ENCODE data around the gene TSC2. TPM values are rescaled to one million over a fixed set of nuclear protein-coding genes. Genes with fewer than 3 reads are reported as not detected.

TSC2 gene
- total RNA-seq, 2 experiments from 2014 or later = 57.2 to 152 TPM

DNA sequence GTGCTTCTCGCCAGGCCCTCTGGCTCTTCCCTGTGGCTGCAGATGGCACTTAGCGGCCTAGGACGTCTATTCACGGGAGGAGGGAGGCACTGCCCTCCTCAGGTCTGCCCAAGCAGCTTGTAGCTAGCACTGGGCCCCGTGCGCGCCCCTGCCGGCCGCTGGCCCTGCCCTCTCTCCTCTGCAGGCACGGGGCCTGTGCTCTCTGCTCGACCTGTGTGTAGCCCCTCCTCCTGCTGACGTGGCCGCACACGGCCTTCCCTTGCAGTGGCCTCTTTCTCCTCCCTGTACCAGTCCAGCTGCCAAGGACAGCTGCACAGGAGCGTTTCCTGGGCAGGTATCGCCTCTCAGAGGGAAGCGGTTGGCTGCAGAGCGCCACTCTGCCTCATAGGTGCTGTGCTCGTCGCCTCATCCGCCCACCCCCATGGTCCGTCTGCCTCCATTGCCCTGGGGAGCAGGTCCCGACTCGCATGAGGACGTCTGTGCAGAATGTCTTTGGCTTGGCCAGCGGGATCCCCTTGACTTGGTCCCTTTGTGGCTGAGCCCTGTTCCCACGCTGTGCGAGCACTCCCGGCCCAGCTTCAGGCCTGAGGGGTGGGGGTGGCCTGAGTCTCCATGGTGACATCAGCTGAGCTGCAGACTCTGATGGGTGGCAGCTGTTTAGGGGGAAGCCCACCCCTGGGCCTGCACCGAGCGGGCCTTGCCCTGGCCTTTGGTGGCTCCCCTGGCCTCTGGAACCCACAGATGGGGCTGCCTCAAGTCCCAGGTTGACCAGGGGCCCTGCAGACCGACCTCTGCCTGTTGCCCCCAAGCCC is 34.6 kb downstream of the TSC2 start:
- Histone ChIP-seq H3K4me2 (ENCODE audit: low read length) (no peak overlapping the region), H4K20me1 (ENCODE audit: insufficient read depth, low read length) (no peaks in the 10 kb centered on the region), H3K9me2 (ENCODE audit: insufficient read depth, low read length) (no peaks in the 10 kb centered on the region), H3K27ac (ENCODE audit: low read depth, low read length, poor library complexity, severe bottlenecking) (no peak overlapping the region), H3K4me1 (ENCODE audit: insufficient read depth, low read length, poor library complexity, severe bottlenecking) (peaks cover 6% of the 10 kb centered on the region), H3K79me2 (ENCODE audit: insufficient read depth, low read depth, low read length) (no peaks in the 10 kb centered on the region), H3K9me3 (ENCODE audit: low read length) (no peaks in the 10 kb centered on the region), H3K4me3 (ENCODE audit: low read depth, low read length, poor library complexity, severe bottlenecking) (no peak overlapping the region), H2AFZ (ENCODE audit: low read length) (no peak overlapping the region), H3K36me3 (ENCODE audit: insufficient read depth, low read length) (peaks cover 26% of the 10 kb centered on the region; the same call in 1 of the 2 replicates)
- intact Hi-C loops (cut with micrococcal nuclease; ENCODE audit: unreplicated experiment) = no loop called here
- TF ChIP-seq EZH2phosphoT487 (IDR thresholded peaks at IDR 0.05; ENCODE audit: borderline replicate concordance, low read depth, low read length) = no peak
- TF ChIP-seq CTCF (conservative IDR thresholded peaks at IDR 0.05; ENCODE audit: low read length) = no peak
- POLR2A ChIA-PET = interaction anchor here (0.5 to 0.6 kb wide), 3 partner anchors 72 to 530 kb away, joined by 3 to 4 read pairs (median 3); no protein-coding TSS in a partner anchor
- CTCF ChIA-PET (ENCODE audit: unreplicated experiment) = no interaction called here
- DNase-seq (ENCODE audit: low spot score) = no peak
- BruUV-seq (replicated peaks) = no TSS peak

GRCh38 chr16:2082983-2083364 is 35.2 kb downstream of the TSC2 start:
- Histone ChIP-seq H3K27ac (ENCODE audit: low read depth, low read length, poor library complexity, severe bottlenecking) (no peak overlapping the region), H3K4me2 (ENCODE audit: low read length) (no peak overlapping the region), H3K79me2 (ENCODE audit: insufficient read depth, low read depth, low read length) (no peaks in the 10 kb centered on the region), H3K9me3 (ENCODE audit: low read length) (no peaks in the 10 kb centered on the region), H3K4me3 (ENCODE audit: low read depth, low read length, poor library complexity, severe bottlenecking) (no peak overlapping the region), H2AFZ (ENCODE audit: low read length) (no peak overlapping the region), H4K20me1 (ENCODE audit: insufficient read depth, low read length) (no peaks in the 10 kb centered on the region), H3K36me3 (ENCODE audit: insufficient read depth, low read length) (peaks cover 32% of the 10 kb centered on the region; the same call in 1 of the 2 replicates), H3K9me2 (ENCODE audit: insufficient read depth, low read length) (no peaks in the 10 kb centered on the region), H3K4me1 (ENCODE audit: insufficient read depth, low read length, poor library complexity, severe bottlenecking) (peaks cover 6% of the 10 kb centered on the region)
- intact Hi-C loops (cut with micrococcal nuclease; ENCODE audit: unreplicated experiment) = no loop called here
- ChIA-PET CTCF (ENCODE audit: unreplicated experiment) (no interaction called here), POLR2A (no interaction called here)
- no TSS peak for BruUV-seq (replicated peaks)
- no peak for DNase-seq (ENCODE audit: low spot score)
- TF ChIP-seq EZH2phosphoT487 (IDR thresholded peaks at IDR 0.05; ENCODE audit: borderline replicate concordance, low read depth, low read length) = no peak
- TF ChIP-seq CTCF (conservative IDR thresholded peaks at IDR 0.05; ENCODE audit: low read length) = no peak

DNA sequence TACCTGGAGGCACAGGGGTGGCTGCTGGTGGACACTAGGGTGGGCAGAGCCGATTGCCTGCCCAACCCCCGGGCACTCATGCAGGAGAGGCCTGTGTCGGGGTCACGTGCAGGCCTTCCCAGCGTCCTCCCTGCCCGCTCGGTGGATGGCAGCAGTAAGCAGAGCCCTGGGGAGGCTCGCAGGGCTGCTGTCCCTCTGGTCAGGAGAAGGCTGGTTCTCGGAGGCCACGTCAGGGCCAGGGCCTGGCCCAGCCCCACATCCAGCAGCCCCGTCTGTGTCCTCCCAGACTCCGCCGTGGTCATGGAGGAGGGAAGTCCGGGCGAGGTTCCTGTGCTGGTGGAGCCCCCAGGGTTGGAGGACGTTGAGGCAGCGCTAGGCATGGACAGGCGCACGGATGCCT is 35.6 kb downstream of the TSC2 start:
- no peak overlapping the region for H3K4me2 ChIP-seq (ENCODE audit: low read length)
- no peaks in the 10 kb centered on the region for H3K79me2 ChIP-seq (ENCODE audit: insufficient read depth, low read depth, low read length)
- DNase-seq (ENCODE audit: low spot score) = no peak
- peaks cover 6% of the 10 kb centered on the region for H3K4me1 ChIP-seq (ENCODE audit: insufficient read depth, low read length, poor library complexity, severe bottlenecking)
- H3K4me3 ChIP-seq (ENCODE audit: low read depth, low read length, poor library complexity, severe bottlenecking) = no peak overlapping the region
- intact Hi-C loops (cut with micrococcal nuclease; ENCODE audit: unreplicated experiment) = no loop called here
- H3K9me3 ChIP-seq (ENCODE audit: low read length) = no peaks in the 10 kb centered on the region
- ChIA-PET CTCF (ENCODE audit: unreplicated experiment) (no interaction called here), POLR2A (no interaction called here)
- no peak overlapping the region for H3K27ac ChIP-seq (ENCODE audit: low read depth, low read length, poor library complexity, severe bottlenecking)
- peaks cover 37% of the 10 kb centered on the region; the same call in 1 of the 2 replicates for H3K36me3 ChIP-seq (ENCODE audit: insufficient read depth, low read length)
- H3K9me2 ChIP-seq (ENCODE audit: insufficient read depth, low read length) = no peaks in the 10 kb centered on the region
- no peak for TF ChIP-seq EZH2phosphoT487 (IDR thresholded peaks at IDR 0.05; ENCODE audit: borderline replicate concordance, low read depth, low read length)
- TF ChIP-seq CTCF (conservative IDR thresholded peaks at IDR 0.05; ENCODE audit: low read length) = no peak
- no peaks in the 10 kb centered on the region for H4K20me1 ChIP-seq (ENCODE audit: insufficient read depth, low read length)
- no peak overlapping the region for H2AFZ ChIP-seq (ENCODE audit: low read length)
- no TSS peak for BruUV-seq (replicated peaks)
